ENCODE data around the gene MPO. TPM values are rescaled to one million over a fixed set of nuclear protein-coding genes. Genes with fewer than 3 reads are reported as not detected.

MPO gene
- total RNA-seq, 1 experiment from 2014 or later: 0.19 TPM

GRCh38 chr17:58233543-58233942, 47.2 kb downstream of the MPO start:
- H3K27ac Mint-ChIP-seq (ENCODE audit: low read depth, unreplicated experiment): no peak overlapping the region
- H3K36me3 Mint-ChIP-seq (ENCODE audit: insufficient read depth, unreplicated experiment): no peaks in the 10 kb centered on the region
- ChIA-PET CTCF (no interaction called here), POLR2A (no interaction called here)
- intact Hi-C loops (cut with micrococcal nuclease): no loop called here
- no peak for TF ChIP-seq CTCF (IDR thresholded peaks at IDR 0.05; ENCODE audit: unreplicated experiment)
- BruUV-seq (replicated peaks): no TSS peak
- no peak for DNase-seq (ENCODE audit: unreplicated experiment)
- no peak overlapping the region for H3K4me3 Mint-ChIP-seq (ENCODE audit: unreplicated experiment)
- peaks cover 69% of the 10 kb centered on the region for H3K27me3 Mint-ChIP-seq (ENCODE audit: insufficient read depth, unreplicated experiment)
- no peaks in the 10 kb centered on the region for H3K9me3 Mint-ChIP-seq (ENCODE audit: unreplicated experiment)
- no peaks in the 10 kb centered on the region for H3K4me1 Mint-ChIP-seq (ENCODE audit: insufficient read depth, unreplicated experiment)

- H3K9me3 Mint-ChIP-seq (ENCODE audit: unreplicated experiment): no peaks in the 10 kb centered on the region
- peaks cover 69% of the 10 kb centered on the region for H3K27me3 Mint-ChIP-seq (ENCODE audit: insufficient read depth, unreplicated experiment)
- peak; percentile 22 for DNase-seq (ENCODE audit: unreplicated experiment)
- intact Hi-C loops (cut with micrococcal nuclease): no loop called here
- H3K27ac Mint-ChIP-seq (ENCODE audit: low read depth, unreplicated experiment): no peak overlapping the region
- H3K4me3 Mint-ChIP-seq (ENCODE audit: unreplicated experiment): no peak overlapping the region
- no TSS peak for BruUV-seq (replicated peaks)
- CTCF ChIA-PET: interaction anchor here (0.8 kb wide), 1 partner anchor 111 kb away, joined by 5 read pairs; no protein-coding TSS in a partner anchor
- TF ChIP-seq CTCF (IDR thresholded peaks at IDR 0.05; ENCODE audit: unreplicated experiment): no peak
- H3K36me3 Mint-ChIP-seq (ENCODE audit: insufficient read depth, unreplicated experiment): no peaks in the 10 kb centered on the region
- no peaks in the 10 kb centered on the region for H3K4me1 Mint-ChIP-seq (ENCODE audit: insufficient read depth, unreplicated experiment)
- POLR2A ChIA-PET: interaction anchor here (0.8 kb wide), 1 partner anchor 119 kb away, joined by 3 read pairs; the partner anchor contains the start of gene SUPT4H1
Measured at GRCh38 chr17:58232707-58233156, 48.0 kb downstream of the MPO start.

GRCh38 chr17:58231641-58232040, 49.1 kb downstream of the MPO start:
- H3K9me3 Mint-ChIP-seq (ENCODE audit: unreplicated experiment): no peaks in the 10 kb centered on the region
- peaks cover 71% of the 10 kb centered on the region for H3K27me3 Mint-ChIP-seq (ENCODE audit: insufficient read depth, unreplicated experiment)
- no TSS peak for BruUV-seq (replicated peaks)
- no peak overlapping the region for H3K4me3 Mint-ChIP-seq (ENCODE audit: unreplicated experiment)
- no peaks in the 10 kb centered on the region for H3K36me3 Mint-ChIP-seq (ENCODE audit: insufficient read depth, unreplicated experiment)
- H3K4me1 Mint-ChIP-seq (ENCODE audit: insufficient read depth, unreplicated experiment): no peaks in the 10 kb centered on the region
- TF ChIP-seq CTCF (IDR thresholded peaks at IDR 0.05; ENCODE audit: unreplicated experiment): no peak
- ChIA-PET POLR2A (no interaction called here), CTCF (interaction anchor here (0.9 kb wide), 1 partner anchor 12 kb away, joined by 4 read pairs; no protein-coding TSS in a partner anchor)
- DNase-seq (ENCODE audit: unreplicated experiment): no peak
- H3K27ac Mint-ChIP-seq (ENCODE audit: low read depth, unreplicated experiment): no peak overlapping the region
- intact Hi-C loops (cut with micrococcal nuclease): no loop called here

GRCh38 chr17:58229881-58230280, 50.9 kb downstream of the MPO start:
- no peak overlapping the region for H3K27ac Mint-ChIP-seq (ENCODE audit: low read depth, unreplicated experiment)
- BruUV-seq (replicated peaks): no TSS peak
- no peaks in the 10 kb centered on the region for H3K4me1 Mint-ChIP-seq (ENCODE audit: insufficient read depth, unreplicated experiment)
- intact Hi-C loops (cut with micrococcal nuclease): no loop called here
- H3K4me3 Mint-ChIP-seq (ENCODE audit: unreplicated experiment): no peak overlapping the region
- ChIA-PET POLR2A (no interaction called here), CTCF (interaction anchor here (1.0 kb wide), 2 partner anchors 9 to 231 kb away, joined by 3 read pairs; partner anchors contain the start of gene LPO)
- TF ChIP-seq CTCF (IDR thresholded peaks at IDR 0.05; ENCODE audit: unreplicated experiment): no peak
- H3K27me3 Mint-ChIP-seq (ENCODE audit: insufficient read depth, unreplicated experiment): peaks cover 53% of the 10 kb centered on the region
- DNase-seq (ENCODE audit: unreplicated experiment): no peak
- H3K36me3 Mint-ChIP-seq (ENCODE audit: insufficient read depth, unreplicated experiment): no peaks in the 10 kb centered on the region
- H3K9me3 Mint-ChIP-seq (ENCODE audit: unreplicated experiment): no peaks in the 10 kb centered on the region

All from MCF 10A (cell line).